Sigmoid colon (tissue), 7 donors: ENCODE measurements around the gene ARHGAP22. TPM values are rescaled to one million over a fixed set of nuclear protein-coding genes. Genes with fewer than 3 reads are reported as not detected.
"Not testable (repeated sequence)": the region's sequence is repeated elsewhere in the genome, so short reads cannot be mapped to it uniquely, and the experiment has no call there.

Experiments used
- DNase-seq: peaks from one replicate; pipeline ENCODE4 v3.0.0-alpha.2; 2019
- H3K27ac ChIP-seq, 4 donors: fragments of 200-600 bp; sonication (generic); one replicate each; pipeline ENCODE4 v1.5.1; 2016 to 2019; ENCODE audit warnings: mild to moderate bottlenecking in 1 of 4
- H3K27me3 ChIP-seq, 3 donors: fragments of 200-600 bp; sonication (generic); one replicate each; pipeline ENCODE4 v1.5.1; 2019; ENCODE audit warnings: mild to moderate bottlenecking in 1 of 3
- H3K36me3 ChIP-seq, 4 donors: fragments of 200-600 bp; sonication (generic); one replicate each; pipeline ENCODE4 v1.5.1; 2016 to 2019
- H3K4me1 ChIP-seq, 4 donors: fragments of 200-600 bp; sonication (generic); one replicate each; pipeline ENCODE4 v1.5.1; 2017 to 2019
- H3K4me3 ChIP-seq, 4 donors: fragments of 200-600 bp; sonication (generic); one replicate each; pipeline ENCODE4 v1.5.1; 2017 to 2019; ENCODE audit warnings: mild to moderate bottlenecking in 2 of 4, moderate library complexity in 1 of 4
- H3K9me3 ChIP-seq, 4 donors: fragments of 200-600 bp in 3 of 4; sonication (generic) in 3 of 4; one replicate each; pipeline versions ENCODE4 v1.5.1 to v1.6.1; 2013 to 2019
- EP300 ChIP-seq, 4 donors: sonication (generic); formaldehyde crosslinking; IDR thresholded peaks; one replicate each; pipeline ENCODE4 v1.6.1; 2017; ENCODE audit warnings: antibody characterized with exemption in 4 of 4
- POLR2A ChIP-seq, 2 donors: fragments of 450-650 bp; IDR thresholded peaks; one replicate each; pipeline ENCODE4 v1.6.1; 2016; ENCODE audit warnings: antibody characterized with exemption in 2 of 2, mild to moderate bottlenecking in 2 of 2, moderate library complexity in 2 of 2
- POLR2AphosphoS5 ChIP-seq, 4 donors: sonication (generic); formaldehyde crosslinking; IDR thresholded peaks; one replicate each; pipeline ENCODE4 v1.6.1; 2017; ENCODE audit warnings: antibody characterized with exemption in 4 of 4
- WGBS, 2 donors: extraction: QIAGEN DNeasy Blood & Tissue Kit; methylation state at CpG; one replicate each; pipeline ENCODE4 v1.1.7; 2013; 5-methylcytosine and 5-hydroxymethylcytosine counted together
- intact Hi-C: fragments of 100-400 bp; cut with DNase I; formaldehyde crosslinking; loops from one replicate; pipeline ENCODE4 v1.15.1; 2023
- polyA plus RNA-seq, 3 donors: library from polyadenylated mRNA; stranded (reverse); fragments of 200-250 nt; gene quantifications; one replicate each; pipeline ENCODE4 v1.2.3, GENCODE V29; 2013
- total RNA-seq, 4 donors: library from RNA; depleted of rRNA; stranded (reverse); fragments of >200 nt; gene quantifications; one replicate each; pipeline ENCODE4 v1.1.0, GENCODE V29; 2016
- TF ChIP-seq, protein P1 (sequence below), 4 experiments: fragments of 450-650 bp in 3 of 4; fragments of 200-600 bp in 1 of 4; IDR thresholded peaks; one replicate each; pipeline ENCODE4 v1.5.1; 2016 to 2019; ENCODE audit warnings: antibody characterized with exemption in 4 of 4, mild to moderate bottlenecking in 3 of 4, moderate library complexity in 2 of 4
- donor health status: healthy with polysubstance abuse.
- donor health status: Bipolar disorder and iron deficiency.
- donor health status: healthy.

Gene ARHGAP22
- total and polyA plus RNA-seq, 7 donors = 1.2 to 6.4 (median 3.1) TPM

DNA sequence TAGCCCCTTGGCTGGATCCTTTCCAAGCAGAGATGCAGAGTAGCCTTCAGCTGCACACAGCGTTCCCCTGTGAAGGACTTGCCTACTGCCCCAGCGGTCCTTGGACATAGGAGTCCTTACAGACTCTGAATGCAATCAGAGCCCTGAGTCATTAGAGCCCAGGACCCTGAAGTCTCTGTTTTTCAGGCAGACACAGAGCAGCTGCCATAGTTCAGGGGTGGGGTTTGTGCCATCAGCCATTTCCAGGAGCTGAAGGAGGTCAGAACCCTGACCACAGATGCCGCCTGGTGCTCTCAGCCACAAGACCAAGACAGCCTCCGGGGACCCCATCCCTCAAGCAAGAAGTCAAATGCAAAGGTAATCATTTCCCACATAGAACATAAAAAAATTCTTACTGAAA lies 47.0 kb upstream of the ARHGAP22 start:
- Histone ChIP-seq H3K4me3 (no peak overlapping the region), H3K4me1 (peaks cover 0 to 16% (median 15%) of the 10 kb centered on the region in 4 donors), H3K27ac (no peak overlapping the region), H3K9me3 (no peaks in the 10 kb centered on the region), H3K27me3 (peaks cover 0 to 3% (median 0%) of the 10 kb centered on the region in 3 donors), H3K36me3 (no peaks in the 10 kb centered on the region)
- DNase-seq = no peak
- intact Hi-C loops = loop anchor here (10.0 kb wide), 2 partner anchors 513 to 863 kb away; no protein-coding TSS in a partner anchor
- 62 to 86% methylated on average over 4 of the region's 4 CpGs for WGBS, 2 donors
- TF ChIP-seq EP300 (IDR thresholded peaks at IDR 0.05) = no peak
- no peak for TF ChIP-seq POLR2A (IDR thresholded peaks at IDR 0.05)
- TF ChIP-seq, protein P1, sequence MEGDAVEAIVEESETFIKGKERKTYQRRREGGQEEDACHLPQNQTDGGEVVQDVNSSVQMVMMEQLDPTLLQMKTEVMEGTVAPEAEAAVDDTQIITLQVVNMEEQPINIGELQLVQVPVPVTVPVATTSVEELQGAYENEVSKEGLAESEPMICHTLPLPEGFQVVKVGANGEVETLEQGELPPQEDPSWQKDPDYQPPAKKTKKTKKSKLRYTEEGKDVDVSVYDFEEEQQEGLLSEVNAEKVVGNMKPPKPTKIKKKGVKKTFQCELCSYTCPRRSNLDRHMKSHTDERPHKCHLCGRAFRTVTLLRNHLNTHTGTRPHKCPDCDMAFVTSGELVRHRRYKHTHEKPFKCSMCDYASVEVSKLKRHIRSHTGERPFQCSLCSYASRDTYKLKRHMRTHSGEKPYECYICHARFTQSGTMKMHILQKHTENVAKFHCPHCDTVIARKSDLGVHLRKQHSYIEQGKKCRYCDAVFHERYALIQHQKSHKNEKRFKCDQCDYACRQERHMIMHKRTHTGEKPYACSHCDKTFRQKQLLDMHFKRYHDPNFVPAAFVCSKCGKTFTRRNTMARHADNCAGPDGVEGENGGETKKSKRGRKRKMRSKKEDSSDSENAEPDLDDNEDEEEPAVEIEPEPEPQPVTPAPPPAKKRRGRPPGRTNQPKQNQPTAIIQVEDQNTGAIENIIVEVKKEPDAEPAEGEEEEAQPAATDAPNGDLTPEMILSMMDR (IDR thresholded peaks at IDR 0.05) = no peak
- TF ChIP-seq POLR2AphosphoS5 (IDR thresholded peaks at IDR 0.05) = no peak

DNA sequence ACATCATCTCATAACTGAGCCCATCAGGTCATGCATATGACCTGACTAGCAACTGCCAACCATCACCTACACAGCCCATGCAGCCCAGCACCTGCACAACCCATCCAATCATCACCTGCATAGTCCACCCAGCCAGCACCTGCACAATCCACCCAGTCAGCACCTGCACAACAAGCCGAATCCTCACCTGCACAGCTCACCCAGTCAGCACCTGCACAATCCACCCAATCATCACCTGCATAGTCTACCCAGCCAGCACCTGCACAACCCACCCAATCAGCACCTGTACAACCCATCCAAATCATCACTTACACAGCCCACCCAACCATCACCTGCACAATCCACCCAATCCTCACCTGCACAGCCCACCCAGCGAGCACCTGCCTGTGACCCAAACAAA lies 46.4 kb upstream of the ARHGAP22 start:
- Histone ChIP-seq H3K4me3 (no peak overlapping the region), H3K4me1 (peaks cover 0 to 10% (median 10%) of the 10 kb centered on the region in 4 donors), H3K36me3 (no peaks in the 10 kb centered on the region), H3K27me3 (no peaks in the 10 kb centered on the region), H3K27ac (no peak overlapping the region), H3K9me3 (no peaks in the 10 kb centered on the region)
- no peak for DNase-seq
- TF ChIP-seq POLR2A (IDR thresholded peaks at IDR 0.05) (no peak), EP300 (IDR thresholded peaks at IDR 0.05) (no peak), POLR2AphosphoS5 (IDR thresholded peaks at IDR 0.05) (no peak)
- TF ChIP-seq, protein P1 (IDR thresholded peaks at IDR 0.05) = no peak
- 47 to 78% methylated on average over 2 of the region's 2 CpGs for WGBS, 2 donors
- intact Hi-C loops = loop anchor here (10.0 kb wide), 2 partner anchors 514 to 864 kb away; no protein-coding TSS in a partner anchor

DNA sequence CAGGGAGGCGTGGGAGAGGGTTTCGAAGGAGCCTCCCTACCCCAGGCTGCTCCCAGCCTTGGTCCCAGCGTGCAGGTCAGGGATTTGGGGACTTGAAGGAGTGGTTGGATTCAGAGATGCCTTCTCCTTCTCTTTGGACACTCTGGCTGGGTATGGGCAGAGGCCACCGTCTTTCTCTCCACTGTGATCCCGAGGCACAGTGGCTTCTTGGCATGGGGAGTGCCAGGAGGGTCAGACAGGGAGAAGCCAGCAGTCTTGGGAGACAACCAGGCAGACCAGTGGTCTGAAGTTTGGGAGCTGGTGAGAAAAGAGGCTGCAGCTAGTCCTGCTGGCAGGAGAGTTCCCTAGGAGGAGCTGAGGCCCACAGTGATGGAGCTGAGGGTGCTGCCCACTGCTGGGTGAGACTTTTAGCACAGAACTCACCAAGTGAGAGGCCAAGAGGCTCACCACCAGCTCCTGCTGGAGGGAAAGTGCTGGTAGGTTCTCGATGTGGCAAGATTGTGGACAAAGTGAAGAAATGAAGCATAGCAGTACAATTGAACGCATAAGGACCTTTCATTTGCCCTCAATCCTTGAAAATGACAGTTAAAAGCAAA lies 44.6 kb upstream of the ARHGAP22 start:
- Histone ChIP-seq H3K27ac (no peak overlapping the region), H3K4me3 (no peak overlapping the region), H3K4me1 (no peaks in the 10 kb centered on the region), H3K9me3 (no peaks in the 10 kb centered on the region), H3K36me3 (no peaks in the 10 kb centered on the region), H3K27me3 (no peaks in the 10 kb centered on the region)
- 72 to 85% methylated on average over 7 of the region's 7 CpGs for WGBS, 2 donors
- intact Hi-C loops = no loop called here
- no peak for DNase-seq
- TF ChIP-seq POLR2AphosphoS5 (IDR thresholded peaks at IDR 0.05) (no peak), POLR2A (IDR thresholded peaks at IDR 0.05) (no peak), EP300 (IDR thresholded peaks at IDR 0.05) (no peak)
- TF ChIP-seq, protein P1 (IDR thresholded peaks at IDR 0.05) = no peak

DNA sequence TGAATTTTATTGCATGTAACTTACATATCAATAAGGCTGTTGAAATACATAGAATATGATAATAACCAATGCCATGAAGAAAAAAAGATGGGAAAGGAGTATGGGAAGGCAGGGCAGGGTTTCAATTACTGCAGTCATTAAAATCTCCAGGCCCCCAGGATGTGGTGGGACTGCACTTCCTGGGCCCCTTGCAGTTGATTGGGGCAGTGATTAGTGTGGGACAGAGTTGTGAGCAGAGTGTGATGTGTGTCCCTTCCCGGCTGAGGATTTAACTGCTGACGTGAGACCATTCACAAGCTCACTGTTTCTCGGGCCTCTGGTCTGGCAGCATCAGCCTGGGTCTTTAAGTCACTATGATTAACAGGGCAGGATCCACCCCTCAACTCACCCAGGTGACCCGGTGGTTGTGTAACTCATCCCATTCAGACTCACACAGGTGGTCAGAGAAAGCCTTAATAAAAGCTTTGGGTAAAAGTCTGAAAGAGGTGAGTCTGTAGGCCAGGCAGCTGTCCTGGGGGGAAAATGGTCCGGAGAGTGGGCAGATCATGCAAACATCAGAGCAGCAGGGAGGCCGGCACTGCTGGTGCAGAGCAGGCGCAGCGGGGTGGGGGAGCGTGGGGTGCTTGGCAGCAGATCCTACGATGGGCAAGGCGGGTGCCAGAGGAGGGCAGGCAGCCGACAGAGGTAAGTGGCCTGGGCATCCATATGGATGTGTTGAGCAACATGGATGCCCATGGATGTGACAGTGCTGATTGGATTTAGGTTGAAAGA lies 43.5 kb upstream of the ARHGAP22 start:
- no peak for DNase-seq
- intact Hi-C loops = no loop called here
- Histone ChIP-seq H3K4me3 (no peak overlapping the region), H3K4me1 (no peaks in the 10 kb centered on the region), H3K27ac (no peak overlapping the region), H3K36me3 (no peaks in the 10 kb centered on the region), H3K27me3 (no peaks in the 10 kb centered on the region), H3K9me3 (no peaks in the 10 kb centered on the region)
- 80 to 82% methylated on average over 12 of the region's 12 CpGs for WGBS, 2 donors
- TF ChIP-seq, protein P1 (IDR thresholded peaks at IDR 0.05) = no peak
- TF ChIP-seq EP300 (IDR thresholded peaks at IDR 0.05) = no peak
- no peak for TF ChIP-seq POLR2A (IDR thresholded peaks at IDR 0.05)
- no peak for TF ChIP-seq POLR2AphosphoS5 (IDR thresholded peaks at IDR 0.05)

DNA sequence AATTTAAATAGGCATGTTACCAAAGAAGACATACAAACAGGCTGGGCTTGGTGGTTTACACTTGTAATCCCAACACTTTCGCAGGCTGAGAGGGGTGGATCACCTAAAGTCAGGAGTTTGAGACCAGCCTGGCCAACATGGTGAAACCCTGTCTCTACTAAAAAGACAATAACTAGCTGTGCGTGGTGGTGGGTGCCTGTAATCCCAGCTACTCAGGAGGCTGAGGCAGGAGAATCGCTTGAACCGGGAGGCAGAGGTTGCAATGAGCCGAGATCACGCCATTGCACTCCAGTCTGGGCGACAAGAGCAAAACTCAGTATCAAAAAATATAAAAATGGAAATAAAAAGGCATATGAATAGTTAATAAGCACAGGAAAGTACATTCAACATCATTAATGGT lies 42.2 kb upstream of the ARHGAP22 start:
- DNase-seq, H3K27ac ChIP-seq, H3K9me3 ChIP-seq, H3K27me3 ChIP-seq, intact Hi-C loops, H3K4me3 ChIP-seq, H3K4me1 ChIP-seq, H3K36me3 ChIP-seq: not testable (repeated sequence)
- 93 to 95% methylated on average over 7 of the region's 7 CpGs for WGBS, 2 donors
